Measurements from ENCODE around the gene PDZD2. TPM values are rescaled to one million over a fixed set of nuclear protein-coding genes. Genes with fewer than 3 reads are reported as not detected.

The PDZD2 gene
- total RNA-seq, 1 donor from 2014 or later, result 21.5 TPM

- Mint-ChIP-seq H3K4me1 (no peaks in the 10 kb centered on the region), H3K27me3 (ENCODE audit: low read depth) (no peaks in the 10 kb centered on the region), H3K9me3 (no peaks in the 10 kb centered on the region), H3K36me3 (no peaks in the 10 kb centered on the region), H3K27ac (no peak overlapping the region), H3K4me3 (no peak overlapping the region)
- TF ChIP-seq CTCF (IDR thresholded peaks at IDR 0.05; ENCODE audit: unreplicated experiment), result no peak
- no peak for DNase-seq (ENCODE audit: low spot score in 2 of 2, unreplicated experiment in 2 of 2)
These were observed 73.1 kb downstream of the PDZD2 start for GRCh38 chr5:31711935-31712592.

- no peak overlapping the region for H3K27ac Mint-ChIP-seq
- no peak for DNase-seq (ENCODE audit: low spot score in 2 of 2, unreplicated experiment in 2 of 2)
- TF ChIP-seq CTCF (IDR thresholded peaks at IDR 0.05; ENCODE audit: unreplicated experiment), result no peak
- no peaks in the 10 kb centered on the region for H3K27me3 Mint-ChIP-seq (ENCODE audit: low read depth)
- no peak overlapping the region for H3K4me3 Mint-ChIP-seq
- no peaks in the 10 kb centered on the region for H3K36me3 Mint-ChIP-seq
- peaks cover 12% of the 10 kb centered on the region for H3K4me1 Mint-ChIP-seq
- no peaks in the 10 kb centered on the region for H3K9me3 Mint-ChIP-seq
These were observed 78.6 kb downstream of the PDZD2 start for GRCh38 chr5:31717561-31717960.

- H3K27me3 Mint-ChIP-seq (ENCODE audit: low read depth), result no peaks in the 10 kb centered on the region
- no peak for TF ChIP-seq CTCF (IDR thresholded peaks at IDR 0.05; ENCODE audit: unreplicated experiment)
- no peaks in the 10 kb centered on the region for H3K36me3 Mint-ChIP-seq
- H3K9me3 Mint-ChIP-seq, result no peaks in the 10 kb centered on the region
- H3K4me1 Mint-ChIP-seq, result peaks cover 12% of the 10 kb centered on the region
- no peak for DNase-seq (ENCODE audit: low spot score in 2 of 2, unreplicated experiment in 2 of 2)
- H3K4me3 Mint-ChIP-seq, result no peak overlapping the region
- H3K27ac Mint-ChIP-seq, result no peak overlapping the region
These were observed 81.1 kb downstream of the PDZD2 start for GRCh38 chr5:31720004-31720403.

- Mint-ChIP-seq H3K36me3 (no peaks in the 10 kb centered on the region), H3K27me3 (ENCODE audit: low read depth) (no peaks in the 10 kb centered on the region), H3K4me1 (peaks cover 12% of the 10 kb centered on the region), H3K9me3 (no peaks in the 10 kb centered on the region), H3K4me3 (no peak overlapping the region), H3K27ac (no peak overlapping the region)
- TF ChIP-seq CTCF (IDR thresholded peaks at IDR 0.05; ENCODE audit: unreplicated experiment), result no peak
- no peak for DNase-seq (ENCODE audit: low spot score in 2 of 2, unreplicated experiment in 2 of 2)
These were observed 81.9 kb downstream of the PDZD2 start for GRCh38 chr5:31720811-31721345.

- Mint-ChIP-seq H3K36me3 (no peaks in the 10 kb centered on the region), H3K4me1 (peaks cover 12% of the 10 kb centered on the region), H3K27ac (no peak overlapping the region), H3K9me3 (no peaks in the 10 kb centered on the region), H3K27me3 (ENCODE audit: low read depth) (no peaks in the 10 kb centered on the region), H3K4me3 (no peak overlapping the region)
- no peak for DNase-seq (ENCODE audit: low spot score in 2 of 2, unreplicated experiment in 2 of 2)
- no peak for TF ChIP-seq CTCF (IDR thresholded peaks at IDR 0.05; ENCODE audit: unreplicated experiment)
These were observed 83.2 kb downstream of the PDZD2 start for GRCh38 chr5:31722111-31722510.

Measured in mesothelial cell of epicardium (in vitro differentiated cells).